H1 (cell line): ENCODE measurements around the gene NAV3.

Experiments
- EZH2 ChIP-seq: fragments of 200-600 bp; sonication (generic); IDR thresholded peaks from 2 replicates; pipeline ENCODE4 v1.7.1; 2012; ENCODE audit warnings: low read depth, mild to moderate bottlenecking, moderate library complexity, low read length, inconsistent platforms; ENCODE audit not compliant: severe bottlenecking
- GABPA ChIP-seq: IDR thresholded peaks from 2 replicates; pipeline ENCODE4 v1.6.1; 2011; ENCODE audit warnings: mild to moderate bottlenecking, low read length, moderate library complexity, borderline replicate concordance; ENCODE audit not compliant: insufficient read depth
- GTF2F1 ChIP-seq: IDR thresholded peaks from 2 replicates; pipeline ENCODE4 v1.6.1; 2012; ENCODE audit warnings: low read depth, low read length, improper control_type of control experiment, borderline replicate concordance
- HDAC6 ChIP-seq: IDR thresholded peaks from one replicate; pipeline ENCODE4 v1.7.1; 2012; ENCODE audit warnings: low read depth, mild to moderate bottlenecking, inconsistent platforms, low read length, moderate library complexity
- POLR2A ChIP-seq, 2 experiments: IDR thresholded peaks; 1 replicate in 1 of 2; 2 replicates in 1 of 2; pipeline ENCODE4 v1.6.1; 2011; ENCODE audit warnings: low read depth in 2 of 2, low read length in 2 of 2, mild to moderate bottlenecking in 2 of 2; ENCODE audit errors: control extremely low read depth in 1 of 2
- POLR2AphosphoS5 ChIP-seq: IDR thresholded peaks from 2 replicates; pipeline ENCODE4 v1.6.1; 2011; ENCODE audit warnings: low read depth, low read length
- RAD21 ChIP-seq, 2 experiments: IDR thresholded peaks in 1 of 2; conservative IDR thresholded peaks in 1 of 2; 2 replicates each; pipeline ENCODE4 v1.6.1; 2011; ENCODE audit warnings: low read depth in 2 of 2, low read length in 2 of 2, improper control_type of control experiment in 1 of 2, inconsistent platforms in 1 of 2, mild to moderate bottlenecking in 1 of 2, moderate library complexity in 1 of 2
- YY1 ChIP-seq: IDR thresholded peaks from 2 replicates; pipeline ENCODE4 v1.6.1; 2011; ENCODE audit warnings: low read depth, mild to moderate bottlenecking, low read length
- TF ChIP-seq, protein P1 (sequence below), 3 experiments: IDR thresholded peaks; 1 replicate in 2 of 3; 2 replicates in 1 of 3; pipeline versions ENCODE4 v1.5.1 to v1.6.1; 2011; ENCODE audit warnings: low read length in 3 of 3, mild to moderate bottlenecking in 3 of 3, inconsistent platforms in 2 of 3, low read depth in 1 of 3, moderate library complexity in 1 of 3; ENCODE audit not compliant: insufficient read depth in 1 of 3; ENCODE audit errors: control extremely low read depth in 1 of 3
- TF ChIP-seq, protein P2 (sequence below): IDR thresholded peaks from 2 replicates; pipeline ENCODE4 v1.6.1; 2012; ENCODE audit warnings: inconsistent platforms
- TF ChIP-seq, protein P3 (sequence below): IDR thresholded peaks from 2 replicates; pipeline ENCODE4 v1.6.1; 2011; ENCODE audit warnings: low read depth, mild to moderate bottlenecking, low read length; ENCODE audit not compliant: insufficient read depth

DNA sequence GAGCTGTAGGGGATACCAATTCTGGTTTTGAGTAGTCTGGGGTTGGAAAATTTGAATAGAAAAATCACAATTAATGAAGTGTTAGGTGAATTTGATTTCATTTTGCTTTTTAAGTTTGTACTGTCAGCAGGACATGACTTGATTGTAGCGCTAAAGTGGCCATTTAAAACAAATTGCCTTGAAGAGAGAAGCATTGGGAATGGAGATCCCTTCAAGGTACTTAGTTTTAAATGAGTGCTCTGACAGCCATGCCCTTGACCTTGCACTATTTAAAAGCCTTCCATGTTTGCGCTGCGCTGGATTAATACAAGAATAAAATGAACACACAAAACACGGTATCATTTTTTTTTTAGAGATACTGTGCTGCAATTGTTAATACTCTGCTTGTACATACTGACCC lies 345.9 kb downstream of the NAV3 start:
- no peak for TF ChIP-seq POLR2AphosphoS5
- no peak for TF ChIP-seq POLR2A (IDR thresholded peaks at IDR 0.05; ENCODE audit: control extremely low read depth in 1 of 2, low read depth in 2 of 2, low read length in 2 of 2)
- no peak for TF ChIP-seq YY1
- TF ChIP-seq, protein P1, sequence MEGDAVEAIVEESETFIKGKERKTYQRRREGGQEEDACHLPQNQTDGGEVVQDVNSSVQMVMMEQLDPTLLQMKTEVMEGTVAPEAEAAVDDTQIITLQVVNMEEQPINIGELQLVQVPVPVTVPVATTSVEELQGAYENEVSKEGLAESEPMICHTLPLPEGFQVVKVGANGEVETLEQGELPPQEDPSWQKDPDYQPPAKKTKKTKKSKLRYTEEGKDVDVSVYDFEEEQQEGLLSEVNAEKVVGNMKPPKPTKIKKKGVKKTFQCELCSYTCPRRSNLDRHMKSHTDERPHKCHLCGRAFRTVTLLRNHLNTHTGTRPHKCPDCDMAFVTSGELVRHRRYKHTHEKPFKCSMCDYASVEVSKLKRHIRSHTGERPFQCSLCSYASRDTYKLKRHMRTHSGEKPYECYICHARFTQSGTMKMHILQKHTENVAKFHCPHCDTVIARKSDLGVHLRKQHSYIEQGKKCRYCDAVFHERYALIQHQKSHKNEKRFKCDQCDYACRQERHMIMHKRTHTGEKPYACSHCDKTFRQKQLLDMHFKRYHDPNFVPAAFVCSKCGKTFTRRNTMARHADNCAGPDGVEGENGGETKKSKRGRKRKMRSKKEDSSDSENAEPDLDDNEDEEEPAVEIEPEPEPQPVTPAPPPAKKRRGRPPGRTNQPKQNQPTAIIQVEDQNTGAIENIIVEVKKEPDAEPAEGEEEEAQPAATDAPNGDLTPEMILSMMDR (IDR thresholded peaks at IDR 0.05; ENCODE audit: control extremely low read depth in 1 of 3, insufficient read depth in 1 of 3, low read depth in 1 of 3, low read length in 3 of 3), result no peak
- TF ChIP-seq, protein P2, sequence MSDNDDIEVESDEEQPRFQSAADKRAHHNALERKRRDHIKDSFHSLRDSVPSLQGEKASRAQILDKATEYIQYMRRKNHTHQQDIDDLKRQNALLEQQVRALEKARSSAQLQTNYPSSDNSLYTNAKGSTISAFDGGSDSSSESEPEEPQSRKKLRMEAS, result no peak
- no peak for TF ChIP-seq RAD21 (IDR thresholded peaks at IDR 0.05 in 1 of 2, conservative IDR thresholded peaks at IDR 0.05 in 1 of 2; ENCODE audit: low read depth in 2 of 2, low read length in 2 of 2)
- TF ChIP-seq EZH2, result no peak
- no peak for TF ChIP-seq GTF2F1
- TF ChIP-seq, protein P3, sequence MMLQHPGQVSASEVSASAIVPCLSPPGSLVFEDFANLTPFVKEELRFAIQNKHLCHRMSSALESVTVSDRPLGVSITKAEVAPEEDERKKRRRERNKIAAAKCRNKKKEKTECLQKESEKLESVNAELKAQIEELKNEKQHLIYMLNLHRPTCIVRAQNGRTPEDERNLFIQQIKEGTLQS, result no peak
- TF ChIP-seq GABPA, result no peak
- TF ChIP-seq HDAC6, result no peak
